ENCODE measurements around the gene SORBS2.

Gene SORBS2

GRCh38 chr4:185597532-185598188 lies 214.3 kb downstream of the SORBS2 start:
- peak; percentile 17 to 34 for DNase-seq (ENCODE audit: extremely low read depth in 1 of 2, low read depth in 1 of 2)

GRCh38 chr4:185592845-185593488 lies 219.0 kb downstream of the SORBS2 start:
- no peak for DNase-seq (ENCODE audit: extremely low read depth in 1 of 2, low read depth in 1 of 2)

GRCh38 chr4:185592438-185592837 lies 219.6 kb downstream of the SORBS2 start:
- no peak for DNase-seq (ENCODE audit: extremely low read depth in 1 of 2, low read depth in 1 of 2)

- DNase-seq (ENCODE audit: extremely low read depth in 1 of 2, low read depth in 1 of 2) = no peak
Measured at GRCh38 chr4:185591679-185592141, 220.3 kb downstream of the SORBS2 start.

- no peak for DNase-seq (ENCODE audit: extremely low read depth in 1 of 2, low read depth in 1 of 2)
Measured at GRCh38 chr4:185590982-185591381, 221.0 kb downstream of the SORBS2 start.

- DNase-seq (ENCODE audit: extremely low read depth in 1 of 2, low read depth in 1 of 2) = no peak
Measured at GRCh38 chr4:185589067-185589836, 222.7 kb downstream of the SORBS2 start.

GRCh38 chr4:185587427-185588161 lies 224.4 kb downstream of the SORBS2 start:
- peak; percentile 24 to 80 for DNase-seq (ENCODE audit: extremely low read depth in 1 of 2, low read depth in 1 of 2)

- no peak for DNase-seq (ENCODE audit: extremely low read depth in 1 of 2, low read depth in 1 of 2)
Measured at GRCh38 chr4:185587030-185587426, 225.0 kb downstream of the SORBS2 start.

GRCh38 chr4:185585211-185585610 lies 226.8 kb downstream of the SORBS2 start:
- no peak for DNase-seq (ENCODE audit: extremely low read depth in 1 of 2, low read depth in 1 of 2)

- no peak for DNase-seq (ENCODE audit: extremely low read depth in 1 of 2, low read depth in 1 of 2)
Measured at GRCh38 chr4:185583813-185584212, 228.2 kb downstream of the SORBS2 start.

- no peak for DNase-seq (ENCODE audit: extremely low read depth in 1 of 2, low read depth in 1 of 2)
Measured at GRCh38 chr4:185582651-185583400, 229.2 kb downstream of the SORBS2 start.

- DNase-seq (ENCODE audit: extremely low read depth in 1 of 2, low read depth in 1 of 2) = no peak
Measured at GRCh38 chr4:185580699-185581098, 231.3 kb downstream of the SORBS2 start.

GRCh38 chr4:185578284-185578683 lies 233.7 kb downstream of the SORBS2 start:
- no peak for DNase-seq (ENCODE audit: extremely low read depth in 1 of 2, low read depth in 1 of 2)

- DNase-seq (ENCODE audit: extremely low read depth in 1 of 2, low read depth in 1 of 2) = no peak
Measured at GRCh38 chr4:185576962-185577950, 234.7 kb downstream of the SORBS2 start.

- DNase-seq (ENCODE audit: extremely low read depth in 1 of 2, low read depth in 1 of 2) = no peak
Measured at GRCh38 chr4:185576314-185576961, 235.6 kb downstream of the SORBS2 start.

GRCh38 chr4:185573651-185574199 lies 238.3 kb downstream of the SORBS2 start:
- DNase-seq (ENCODE audit: extremely low read depth in 1 of 2, low read depth in 1 of 2) = no peak

- no peak for DNase-seq (ENCODE audit: extremely low read depth in 1 of 2, low read depth in 1 of 2)
Measured at GRCh38 chr4:185570727-185571126, 241.3 kb downstream of the SORBS2 start.

All from stimulated activated CD8-positive, alpha-beta memory T cell treated with anti-CD3 and anti-CD28 coated beads, Interleukin-7, amount 100 ng/mL, for 48 hours (primary cell).